Activated effector memory CD4-positive, alpha-beta T cell treated with anti-CD3 and anti-CD28 coated beads, Interleukin-2, amount 50 U/mL, for 16 hours (primary cell): ENCODE data around the gene ITM2A.

Source experiments
- DNase-seq: peaks from one replicate; pipeline ENCODE4 v3.0.0-alpha.2; 2020

Gene ITM2A

DNA sequence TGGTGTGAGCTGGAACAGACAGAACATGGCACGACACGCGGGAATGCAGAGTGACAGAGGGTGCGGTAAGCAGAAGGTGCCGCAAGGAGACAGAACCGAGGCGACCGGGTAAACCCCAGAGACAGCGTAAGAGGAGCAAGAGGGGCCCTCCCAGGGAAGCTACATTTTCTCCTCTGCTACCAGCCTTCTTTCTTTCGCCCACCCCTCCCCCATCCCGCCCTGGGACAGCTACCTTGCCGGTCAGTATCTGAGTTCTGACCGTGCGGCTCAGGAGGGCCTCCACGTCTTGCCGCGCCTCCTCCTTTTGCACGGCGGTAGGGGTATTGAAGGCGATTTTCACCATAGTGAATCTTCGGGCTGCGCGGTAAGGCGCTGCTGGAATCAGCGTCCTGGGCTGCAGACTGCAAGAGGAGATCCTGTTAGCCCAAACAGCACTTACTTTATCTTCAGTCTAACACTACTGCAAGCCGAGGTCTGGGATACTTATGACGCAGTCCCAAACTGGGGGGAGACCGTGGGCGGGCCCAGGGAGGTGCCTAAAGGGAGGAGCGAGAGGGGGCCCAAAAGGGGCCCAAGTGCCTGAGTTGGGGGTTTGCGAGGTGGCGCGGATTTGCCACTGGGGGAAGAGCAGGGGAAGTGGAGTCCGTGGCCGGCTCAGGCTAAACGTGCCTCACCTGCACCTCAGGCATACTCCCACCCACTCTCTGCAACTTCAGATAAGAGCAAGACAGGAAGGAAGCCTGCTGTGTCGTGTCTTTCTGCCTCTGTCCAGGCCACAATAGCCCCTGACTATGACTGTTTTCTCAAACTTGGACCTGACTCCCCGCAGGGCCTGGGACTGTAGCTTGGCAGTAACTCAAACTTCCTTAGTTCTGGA, at the start of gene ITM2A:
Gene ITM2A, minus strand, starts transcription at position 462 of the 877 bp plus-strand sequence. Its CDS starts 119 bp downstream, at position 343.
- peak; percentile 85 for DNase-seq

DNA sequence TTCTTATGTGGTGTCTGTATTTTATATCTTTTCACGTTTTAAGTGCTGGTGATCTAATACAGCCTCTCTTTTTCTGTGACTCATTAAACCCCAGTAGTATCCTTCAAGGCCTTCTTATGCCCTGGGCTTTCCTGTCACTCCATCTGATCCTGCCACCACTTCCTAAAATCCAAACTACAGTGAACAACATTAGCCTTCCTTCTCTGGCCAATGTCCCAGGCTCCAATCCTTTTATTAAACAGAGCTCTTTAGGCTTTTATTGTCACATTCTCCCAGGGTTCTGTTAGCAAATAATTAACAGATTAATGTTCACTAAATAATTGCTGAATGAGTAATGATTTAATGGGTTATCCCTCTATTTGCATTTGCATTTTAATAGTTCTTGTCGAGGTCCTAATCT, 47.9 kb upstream of the ITM2A start:
- DNase-seq = no peak

DNA sequence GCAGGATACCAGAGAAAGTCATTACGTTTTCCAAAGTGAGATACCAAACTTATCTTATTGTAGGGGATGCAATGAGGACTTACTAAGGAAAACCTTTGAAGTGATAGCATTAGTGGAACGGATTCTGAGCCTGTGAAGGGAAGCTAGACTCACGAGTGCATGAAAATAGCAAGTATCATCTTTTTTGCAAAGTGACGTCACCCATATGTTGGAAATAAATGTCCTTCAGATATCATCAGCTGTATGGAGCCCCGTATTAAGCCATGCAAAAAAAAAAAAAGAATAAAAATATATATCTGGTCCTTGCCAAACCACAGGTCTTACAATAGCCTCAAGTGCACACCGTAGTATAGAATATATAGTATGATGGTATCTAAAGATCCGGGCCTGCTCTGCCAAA, 46.8 kb upstream of the ITM2A start:
- no peak for DNase-seq

DNA sequence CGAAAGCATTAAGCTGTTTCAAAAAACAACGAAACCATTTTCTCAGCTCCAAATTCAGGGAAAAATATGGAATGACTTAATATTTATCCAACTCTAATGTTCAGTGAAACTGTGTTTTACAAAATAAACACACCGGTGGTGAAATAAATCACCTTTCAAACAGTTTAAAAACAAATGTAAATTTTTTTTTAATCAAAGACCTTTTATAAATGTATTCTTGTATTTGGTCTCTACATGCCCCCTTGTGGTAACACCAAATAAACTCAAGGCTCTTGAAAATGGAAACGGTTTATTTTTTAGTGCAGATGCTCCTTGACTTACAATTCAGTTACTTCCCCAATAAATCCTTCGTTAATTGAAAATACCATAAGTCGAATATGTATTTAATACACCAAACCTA, 45.8 kb upstream of the ITM2A start:
- DNase-seq = no peak

DNA sequence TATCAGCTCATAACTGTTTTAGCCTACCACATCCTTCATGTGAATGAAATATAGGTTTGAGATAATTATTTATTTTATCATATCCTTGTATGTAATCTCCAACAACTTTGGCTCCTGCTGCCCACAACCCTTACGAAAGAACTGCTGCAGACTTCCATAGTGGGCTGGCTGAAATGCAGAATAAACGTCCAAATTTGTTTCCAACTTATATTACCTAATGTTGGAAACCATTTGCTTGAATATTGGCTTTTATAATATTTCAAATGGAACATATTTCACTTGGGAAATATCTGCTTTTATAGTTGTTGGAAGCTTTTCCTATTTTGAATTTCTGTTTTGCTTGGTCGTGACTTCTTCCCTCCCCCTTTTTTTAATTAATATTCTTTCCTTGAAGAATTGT, 45.0 kb upstream of the ITM2A start:
- DNase-seq = no peak

DNA sequence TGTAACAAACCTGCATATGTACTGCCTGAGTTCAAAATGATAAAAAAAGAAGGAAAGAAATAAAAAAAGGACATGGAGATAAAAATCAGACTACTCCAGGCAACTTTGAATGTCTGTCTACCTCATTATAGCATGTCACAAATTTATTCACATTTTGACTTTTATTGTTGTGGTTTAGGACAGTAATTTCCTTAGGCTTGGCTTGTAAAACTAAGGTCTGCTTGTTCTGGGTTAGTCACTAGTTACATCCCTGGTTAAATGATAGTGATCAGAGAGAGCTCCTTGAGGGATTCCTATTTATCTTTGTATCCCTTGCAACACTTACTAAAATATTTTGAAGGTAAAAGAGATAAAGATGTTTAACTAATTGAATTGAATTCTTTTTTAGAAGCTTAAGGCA, 42.5 kb upstream of the ITM2A start:
- no peak for DNase-seq

DNA sequence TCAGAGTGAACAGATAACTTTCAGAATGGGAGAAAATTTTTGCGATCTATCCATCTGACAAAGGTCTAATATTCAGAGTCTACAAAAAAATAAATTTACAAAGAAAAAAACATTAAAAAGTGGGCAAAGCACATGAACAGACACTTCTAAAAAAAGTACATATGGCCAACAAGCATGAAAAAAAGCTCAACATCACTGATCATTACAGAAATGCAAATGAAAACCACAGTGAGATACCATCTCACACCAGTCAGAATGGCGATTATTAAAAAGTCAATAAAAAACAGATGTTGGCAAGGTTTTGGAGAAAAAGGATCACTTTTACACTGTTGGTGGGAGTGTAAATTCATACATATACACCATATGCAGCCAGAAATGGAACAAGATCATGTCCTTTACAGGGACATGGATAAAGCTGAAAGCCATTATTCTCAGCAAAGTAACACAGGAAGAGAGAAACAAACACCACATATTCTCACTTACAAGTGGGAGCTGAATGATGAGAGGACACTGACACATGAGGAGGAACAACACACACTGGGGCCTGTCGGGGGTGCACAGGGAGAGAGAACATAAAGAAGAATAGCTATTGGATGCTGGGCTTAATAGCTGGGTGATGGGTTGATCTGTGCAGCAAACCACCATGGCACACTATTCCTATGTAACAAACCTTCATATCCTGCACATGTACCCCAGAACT, 41.6 kb upstream of the ITM2A start:
- DNase-seq = no peak

DNA sequence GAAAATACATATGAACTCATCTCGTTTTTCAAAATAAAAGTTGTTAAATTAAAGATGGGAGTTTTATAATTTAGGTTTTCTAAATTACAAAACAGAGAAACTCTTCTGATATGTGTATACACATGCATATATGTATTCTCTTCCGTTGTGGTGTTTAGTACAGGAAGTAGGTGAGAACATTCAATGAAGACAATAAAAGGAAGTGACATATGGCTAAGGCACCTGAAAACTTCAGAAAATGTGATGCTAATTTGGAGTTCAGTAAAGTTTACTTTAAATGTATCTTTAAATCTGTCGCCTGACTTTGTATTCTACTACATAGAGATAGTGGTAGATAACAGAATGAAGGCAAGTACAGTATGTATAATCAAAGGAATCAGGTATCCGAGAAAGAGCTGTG, 33.5 kb upstream of the ITM2A start:
- no peak for DNase-seq

DNA sequence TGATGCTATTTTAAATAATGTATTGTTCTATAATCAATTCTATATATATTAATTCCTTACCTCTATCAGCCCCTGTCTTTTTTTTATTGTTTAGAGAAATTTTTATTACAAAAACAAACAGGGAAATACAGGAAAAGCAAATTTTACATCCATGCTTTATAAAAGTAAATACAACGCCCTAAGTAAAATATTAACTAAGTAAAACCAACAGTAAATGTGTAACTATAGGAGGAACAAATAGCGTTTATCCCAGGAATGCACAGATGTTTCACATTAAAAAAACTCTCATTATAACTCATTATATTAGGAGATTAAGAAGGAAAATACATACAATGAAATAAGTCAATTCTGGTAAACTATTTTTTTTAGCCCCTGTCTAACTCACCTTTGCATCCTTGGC, 8.2 kb upstream of the ITM2A start:
- no peak for DNase-seq

DNA sequence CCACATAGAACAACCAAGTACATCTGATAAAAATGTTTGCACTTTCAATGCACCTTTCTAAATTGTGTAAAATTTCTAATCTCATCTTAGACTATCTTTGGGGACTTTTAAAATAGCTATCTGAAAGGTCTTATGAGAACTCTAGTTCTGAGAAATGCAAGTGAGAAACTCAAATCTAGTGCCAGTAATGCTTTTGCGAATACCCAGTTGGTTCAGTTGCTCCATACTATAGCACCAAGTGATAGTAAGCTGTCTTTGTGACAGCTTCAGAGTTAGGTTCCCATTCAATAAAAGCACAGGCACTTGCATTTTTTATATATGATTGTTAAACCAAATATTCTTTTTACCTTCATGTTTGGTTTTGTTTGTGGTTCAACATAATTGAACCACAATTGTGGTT, 4.5 kb upstream of the ITM2A start:
- no peak for DNase-seq

DNA sequence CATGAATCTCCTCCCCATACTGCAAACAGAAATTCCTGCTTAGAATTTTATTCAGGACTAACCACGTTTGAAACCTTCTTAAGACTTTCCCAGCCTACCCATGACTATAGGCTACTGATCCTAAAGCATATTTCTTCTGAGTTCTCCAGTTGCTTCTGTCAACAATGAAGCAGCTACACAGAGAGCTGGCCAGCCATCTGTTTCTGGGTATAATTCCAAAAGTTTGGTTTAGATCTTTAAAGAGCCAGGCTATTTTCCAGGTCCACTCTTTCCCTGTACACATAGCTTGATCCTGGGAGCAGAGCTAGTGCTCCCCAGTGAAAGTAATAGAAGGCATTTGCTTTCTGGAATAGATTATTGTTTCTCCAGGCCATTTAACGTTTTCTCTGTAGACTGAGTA, 4.0 kb upstream of the ITM2A start:
- DNase-seq = no peak

DNA sequence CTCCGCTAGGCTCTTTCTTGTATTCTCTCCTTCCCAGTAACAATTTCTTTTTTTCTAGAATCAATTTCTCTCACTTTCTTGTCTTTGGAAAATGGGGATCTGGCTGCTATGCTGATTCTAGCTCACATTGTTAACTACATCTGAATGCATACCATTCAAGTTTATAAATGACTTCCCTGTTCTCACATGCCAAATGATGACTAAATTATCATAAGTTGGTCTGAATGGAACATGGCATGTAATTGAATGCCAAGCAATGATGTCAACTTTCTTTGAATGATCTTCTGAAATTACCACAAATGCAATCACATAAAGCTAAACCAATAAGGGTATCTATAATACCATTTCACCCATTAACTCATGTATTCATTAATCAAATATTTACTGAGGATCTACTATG, 2.7 kb upstream of the ITM2A start:
- DNase-seq = no peak

DNA sequence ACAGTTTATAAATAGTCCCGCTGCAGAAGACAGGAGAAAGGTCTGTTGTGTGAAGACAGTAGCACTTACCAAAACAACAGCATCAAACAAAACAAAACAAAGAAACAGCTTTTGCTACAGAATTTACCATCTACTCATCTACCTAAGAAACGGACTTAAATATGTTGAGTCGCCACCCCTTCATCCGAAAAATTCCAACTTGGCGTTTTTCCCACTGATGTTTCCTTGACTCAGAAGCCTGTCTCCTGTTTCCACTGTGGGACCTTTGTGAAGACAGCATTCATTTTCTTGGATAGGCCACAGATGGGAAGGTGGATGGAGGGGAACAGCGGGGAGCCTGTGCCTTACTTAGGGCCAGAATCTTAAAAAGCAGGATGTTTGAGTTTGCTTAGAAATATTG, 1.3 kb upstream of the ITM2A start:
- no peak for DNase-seq

DNA sequence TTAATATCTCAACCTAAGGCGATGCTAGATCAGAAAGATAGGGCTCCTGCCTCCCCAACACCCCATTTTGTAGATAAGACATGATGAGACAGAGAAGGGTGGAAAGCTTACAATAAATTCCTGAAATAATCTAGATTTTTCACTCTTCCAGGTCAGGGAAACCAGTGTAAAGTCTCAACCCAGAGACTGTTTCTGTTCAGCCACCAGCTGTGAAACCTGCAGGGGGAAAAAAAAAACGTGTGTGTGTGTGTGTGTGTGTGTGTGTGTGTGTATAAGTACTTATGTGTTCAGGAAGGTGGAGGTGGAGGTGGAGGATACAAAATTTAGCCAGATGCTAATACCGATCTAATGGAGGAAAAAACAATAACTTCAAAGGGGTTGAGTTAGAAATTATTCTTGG, 773 bp upstream of the ITM2A start:
- DNase-seq = no peak

DNA sequence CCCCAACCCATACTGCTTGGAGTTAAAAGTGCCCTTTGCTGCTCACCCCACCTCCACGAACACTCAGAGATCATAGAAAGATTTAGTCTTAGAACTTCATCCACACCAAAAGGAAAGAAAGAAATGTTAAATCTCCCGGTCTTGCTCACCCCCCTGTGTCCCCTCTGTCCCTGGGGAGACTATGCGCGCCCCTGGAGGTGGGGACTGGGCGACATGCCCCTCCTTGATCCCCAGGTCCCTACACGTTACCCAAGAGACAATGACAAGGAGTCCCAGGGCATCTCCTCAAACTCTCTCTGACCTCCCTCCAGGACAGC, 620 bp downstream of the ITM2A start:
- no peak for DNase-seq

DNA sequence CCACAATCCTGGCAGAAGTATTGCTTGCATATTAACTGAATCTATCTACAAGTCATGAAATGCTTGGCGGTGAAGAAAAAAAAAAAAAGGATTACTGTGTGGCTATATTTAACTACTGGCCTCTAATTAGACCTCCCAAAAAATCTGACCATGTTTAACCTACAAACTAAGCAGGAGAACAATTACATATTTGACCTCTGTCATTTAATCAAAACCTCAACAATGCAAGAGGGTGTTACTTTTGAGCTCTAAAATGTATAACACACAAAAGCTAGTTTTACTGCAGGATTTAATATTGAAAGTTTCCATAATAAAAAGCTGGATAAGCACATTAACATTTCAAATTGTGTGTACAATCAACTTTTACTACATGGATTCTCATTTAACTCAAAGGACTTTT, 1.5 kb downstream of the ITM2A start:
- DNase-seq = no peak

DNA sequence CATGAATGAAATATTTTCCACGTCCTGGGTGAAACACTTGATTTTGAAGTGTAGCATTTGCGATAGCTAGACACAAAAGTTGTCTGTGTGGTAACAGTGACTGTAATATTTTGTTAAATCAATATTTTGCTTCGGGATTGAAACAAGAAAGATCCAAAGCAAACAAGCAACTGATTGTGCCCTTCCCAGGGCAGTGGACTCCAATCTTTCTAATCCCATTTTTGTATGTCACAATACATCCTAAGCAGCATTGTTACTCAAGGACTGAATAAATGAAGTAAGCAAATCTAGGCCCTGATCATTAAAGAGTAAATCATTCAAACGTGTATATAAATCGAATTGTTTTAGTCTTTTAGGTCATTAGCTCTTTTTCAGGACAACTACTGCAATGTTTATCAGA, 2.8 kb downstream of the ITM2A start:
- no peak for DNase-seq

DNA sequence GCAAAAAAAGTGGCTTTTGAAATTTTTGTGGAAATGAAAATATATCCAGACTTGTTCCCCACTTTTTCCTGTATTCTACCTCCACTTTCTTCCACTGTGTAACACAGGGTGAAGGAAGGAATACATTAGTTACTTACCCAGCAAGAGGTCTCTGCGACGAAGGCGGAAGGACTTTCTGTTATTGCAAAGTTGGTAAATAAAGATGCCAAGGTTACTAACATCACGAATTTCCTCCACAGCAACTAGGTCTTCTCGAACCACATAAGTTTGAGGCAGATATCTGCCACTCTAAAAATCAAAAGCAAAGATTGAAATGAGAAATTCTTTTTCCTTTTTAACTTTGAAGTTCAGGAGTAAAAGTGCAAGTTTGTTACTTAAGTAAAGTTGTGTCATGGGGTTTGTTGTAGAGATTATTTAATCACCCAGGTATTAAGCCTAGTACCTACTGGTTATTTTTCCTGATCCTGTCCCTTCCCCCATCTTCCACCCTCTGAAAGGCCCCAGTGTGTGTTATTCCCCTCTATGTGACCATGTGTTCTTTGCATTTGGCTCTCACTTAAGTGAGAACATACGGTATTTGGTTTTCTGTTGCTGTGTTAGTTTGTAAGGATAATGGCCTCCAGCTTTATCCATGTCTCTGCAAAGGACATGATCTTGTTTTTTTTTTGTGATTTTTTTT, 5.8 kb downstream of the ITM2A start:
- no peak for DNase-seq

DNA sequence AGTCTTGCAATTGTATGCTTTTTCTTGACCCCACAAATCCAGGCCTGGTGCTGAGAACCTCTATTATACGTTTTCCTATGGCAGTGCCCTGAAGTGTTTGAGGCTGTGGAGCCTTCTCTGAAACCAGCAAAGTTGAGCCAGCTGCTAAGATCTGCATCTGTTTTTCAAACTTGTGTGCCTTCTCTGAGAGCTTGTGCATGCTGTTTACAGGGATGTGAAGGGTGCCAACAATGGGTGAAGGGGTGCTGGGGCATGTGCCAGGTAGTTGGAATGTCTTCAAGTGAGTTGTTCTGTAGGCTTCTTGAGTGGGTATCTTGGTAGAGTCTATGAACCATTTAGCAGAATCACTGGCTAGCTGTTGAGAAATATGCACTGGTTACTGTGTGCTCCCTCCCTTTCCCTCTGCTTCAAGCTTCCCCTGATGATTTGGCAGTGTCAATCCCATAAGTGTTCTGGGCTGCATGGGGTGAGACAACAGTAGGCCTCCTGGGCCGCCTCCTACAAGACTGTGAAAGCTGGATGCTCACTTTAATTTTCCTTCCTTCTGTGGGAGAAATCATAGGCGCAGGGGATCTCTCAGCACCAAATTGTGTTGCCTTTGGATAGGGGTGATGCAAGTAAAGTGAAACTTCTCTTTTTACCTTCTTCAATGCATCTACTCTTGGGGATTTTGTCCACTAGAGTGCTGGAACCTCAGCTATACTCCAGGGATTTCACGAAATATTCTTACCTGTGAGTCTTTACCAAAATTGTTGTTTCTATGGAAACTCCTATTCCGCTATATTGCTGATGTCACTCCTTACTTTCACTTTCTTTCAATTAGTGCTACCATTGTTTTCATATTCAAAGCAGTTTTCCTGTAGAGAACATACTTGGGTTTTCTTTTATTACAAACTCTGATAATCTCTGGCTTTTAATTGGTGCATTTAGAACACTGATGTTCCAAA, 30.0 kb downstream of the ITM2A start:
- no peak for DNase-seq

DNA sequence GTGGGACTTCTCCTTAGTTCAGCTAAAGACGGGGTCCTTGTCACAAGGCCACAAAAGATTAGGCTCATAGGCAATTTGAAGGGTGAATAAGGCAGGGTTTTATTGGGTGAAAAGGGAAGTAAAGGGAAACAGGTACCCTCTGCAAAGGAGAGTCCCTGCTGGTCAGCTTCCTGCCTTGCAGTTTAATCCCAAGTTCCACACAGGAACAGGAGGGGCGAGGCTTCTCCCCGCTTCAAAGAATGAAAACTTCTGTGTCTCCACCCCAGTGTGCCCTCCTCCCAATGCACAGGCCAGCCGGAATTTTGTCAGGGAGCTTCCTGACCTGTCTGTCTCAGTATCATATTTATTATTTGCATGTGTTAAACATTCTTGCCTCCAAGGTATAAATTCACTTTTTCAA, 37.1 kb downstream of the ITM2A start:
- no peak for DNase-seq

DNA sequence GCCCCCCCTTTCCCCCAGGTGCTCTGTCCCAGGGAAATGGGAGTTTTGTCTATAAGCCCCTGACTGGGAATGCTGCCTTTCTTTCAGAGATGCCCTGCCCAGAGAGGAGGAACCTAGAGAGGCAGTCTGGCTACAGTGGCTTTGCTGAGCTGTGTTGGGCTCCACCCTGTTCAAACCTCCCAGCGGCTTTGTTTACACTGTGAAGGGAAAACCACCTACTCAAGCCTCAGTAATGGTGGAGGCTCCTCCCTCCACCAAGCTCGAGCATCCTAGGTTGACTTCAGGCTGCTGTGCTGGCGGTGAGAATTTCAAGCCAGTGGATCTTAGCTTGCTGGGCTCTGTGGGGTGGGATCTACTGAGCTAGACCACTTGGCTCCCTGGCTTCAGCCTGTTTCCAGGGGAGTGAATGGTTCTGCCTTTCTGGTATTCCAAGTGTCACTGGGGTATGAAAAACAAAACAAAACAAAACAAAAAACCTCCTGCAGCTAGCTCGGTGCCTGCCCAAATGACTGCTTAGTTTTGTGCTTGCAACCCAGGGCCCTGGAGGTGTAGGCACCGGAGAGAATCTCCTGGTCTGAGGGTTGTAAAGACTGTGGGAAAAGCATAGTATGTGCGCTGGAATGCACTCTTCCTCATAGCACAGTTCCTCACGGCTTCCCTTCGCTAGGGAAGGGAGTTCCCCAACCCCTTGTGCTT, 41.7 kb downstream of the ITM2A start:
- peak; percentile 70 for DNase-seq
